Measurements from ENCODE around the gene ALDH1L1.

The ALDH1L1 gene

GRCh38 chr3:126109880-126110235 lies 70.5 kb downstream of the ALDH1L1 start:
- Histone ChIP-seq H3K9me3 (ENCODE audit: control insufficient read depth, low read length) (no peaks in the 10 kb centered on the region), H3K9ac (ENCODE audit: low read length) (no peak overlapping the region), H3K4me3 (ENCODE audit: low read length) (no peak overlapping the region), H3K27me3 (ENCODE audit: control insufficient read depth, insufficient read depth, low read length) (no peaks in the 10 kb centered on the region), H3K36me3 (ENCODE audit: control insufficient read depth, insufficient read depth, low read length) (no peaks in the 10 kb centered on the region), H3K4me1 (ENCODE audit: control insufficient read depth, insufficient read depth, low read length) (no peaks in the 10 kb centered on the region)

GRCh38 chr3:126109146-126109879 lies 71.1 kb downstream of the ALDH1L1 start:
- H3K4me3 ChIP-seq (ENCODE audit: low read length) = no peak overlapping the region
- no peaks in the 10 kb centered on the region for H3K4me1 ChIP-seq (ENCODE audit: control insufficient read depth, insufficient read depth, low read length)
- no peak overlapping the region for H3K9ac ChIP-seq (ENCODE audit: low read length)
- H3K27me3 ChIP-seq (ENCODE audit: control insufficient read depth, insufficient read depth, low read length) = no peaks in the 10 kb centered on the region
- no peaks in the 10 kb centered on the region for H3K9me3 ChIP-seq (ENCODE audit: control insufficient read depth, low read length)
- H3K36me3 ChIP-seq (ENCODE audit: control insufficient read depth, insufficient read depth, low read length) = no peaks in the 10 kb centered on the region

- no peak overlapping the region for H3K9ac ChIP-seq (ENCODE audit: low read length)
- no peak overlapping the region for H3K4me3 ChIP-seq (ENCODE audit: low read length)
- H3K4me1 ChIP-seq (ENCODE audit: control insufficient read depth, insufficient read depth, low read length) = no peaks in the 10 kb centered on the region
- no peaks in the 10 kb centered on the region for H3K27me3 ChIP-seq (ENCODE audit: control insufficient read depth, insufficient read depth, low read length)
- H3K9me3 ChIP-seq (ENCODE audit: control insufficient read depth, low read length) = no peaks in the 10 kb centered on the region
- no peaks in the 10 kb centered on the region for H3K36me3 ChIP-seq (ENCODE audit: control insufficient read depth, insufficient read depth, low read length)
These were observed 71.7 kb downstream of the ALDH1L1 start for GRCh38 chr3:126108676-126109050.

GRCh38 chr3:126107957-126108675 lies 72.3 kb downstream of the ALDH1L1 start:
- no peaks in the 10 kb centered on the region for H3K36me3 ChIP-seq (ENCODE audit: control insufficient read depth, insufficient read depth, low read length)
- H3K9ac ChIP-seq (ENCODE audit: low read length) = no peak overlapping the region
- H3K4me1 ChIP-seq (ENCODE audit: control insufficient read depth, insufficient read depth, low read length) = no peaks in the 10 kb centered on the region
- no peaks in the 10 kb centered on the region for H3K27me3 ChIP-seq (ENCODE audit: control insufficient read depth, insufficient read depth, low read length)
- no peaks in the 10 kb centered on the region for H3K9me3 ChIP-seq (ENCODE audit: control insufficient read depth, low read length)
- no peak overlapping the region for H3K4me3 ChIP-seq (ENCODE audit: low read length)

DNA sequence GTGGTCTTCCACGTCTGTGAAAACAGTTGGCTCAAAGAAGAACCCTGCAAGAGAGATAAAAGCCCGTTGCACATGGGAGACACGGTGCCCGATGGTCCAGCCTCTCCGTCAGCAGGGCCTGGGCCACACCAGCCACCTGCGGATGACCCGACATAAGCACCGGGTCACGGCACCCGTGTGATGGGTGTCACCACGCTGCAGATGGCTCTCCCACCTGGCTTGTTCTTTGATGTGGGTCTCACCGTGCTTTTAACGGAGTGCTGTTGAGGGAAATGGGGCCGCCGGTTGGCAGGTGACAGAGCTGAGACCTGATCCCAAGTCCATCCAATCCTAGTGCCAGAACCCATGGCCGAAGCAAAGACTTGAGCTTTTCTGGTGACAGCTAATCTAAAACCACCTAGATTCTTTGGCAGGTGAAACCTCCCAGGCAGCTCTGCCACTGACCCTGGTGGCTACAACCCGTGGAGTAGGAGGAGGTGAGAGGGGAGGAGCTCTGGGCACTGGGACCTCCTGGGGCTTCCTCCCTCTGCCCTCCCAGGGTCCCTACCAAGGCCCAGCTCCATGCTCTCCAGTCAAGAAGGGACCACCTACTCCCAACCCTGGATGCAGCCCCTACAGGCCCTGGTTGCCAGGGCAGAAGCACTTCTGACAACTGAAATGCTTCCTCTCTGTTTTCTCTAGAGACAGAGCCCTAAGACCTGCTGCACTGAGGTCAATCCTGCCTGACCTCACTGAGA lies 73.0 kb downstream of the ALDH1L1 start:
- Histone ChIP-seq H3K4me3 (ENCODE audit: low read length) (no peak overlapping the region), H3K4me1 (ENCODE audit: control insufficient read depth, insufficient read depth, low read length) (no peaks in the 10 kb centered on the region), H3K36me3 (ENCODE audit: control insufficient read depth, insufficient read depth, low read length) (no peaks in the 10 kb centered on the region), H3K27me3 (ENCODE audit: control insufficient read depth, insufficient read depth, low read length) (no peaks in the 10 kb centered on the region), H3K9ac (ENCODE audit: low read length) (no peak overlapping the region), H3K9me3 (ENCODE audit: control insufficient read depth, low read length) (no peaks in the 10 kb centered on the region)

DNA sequence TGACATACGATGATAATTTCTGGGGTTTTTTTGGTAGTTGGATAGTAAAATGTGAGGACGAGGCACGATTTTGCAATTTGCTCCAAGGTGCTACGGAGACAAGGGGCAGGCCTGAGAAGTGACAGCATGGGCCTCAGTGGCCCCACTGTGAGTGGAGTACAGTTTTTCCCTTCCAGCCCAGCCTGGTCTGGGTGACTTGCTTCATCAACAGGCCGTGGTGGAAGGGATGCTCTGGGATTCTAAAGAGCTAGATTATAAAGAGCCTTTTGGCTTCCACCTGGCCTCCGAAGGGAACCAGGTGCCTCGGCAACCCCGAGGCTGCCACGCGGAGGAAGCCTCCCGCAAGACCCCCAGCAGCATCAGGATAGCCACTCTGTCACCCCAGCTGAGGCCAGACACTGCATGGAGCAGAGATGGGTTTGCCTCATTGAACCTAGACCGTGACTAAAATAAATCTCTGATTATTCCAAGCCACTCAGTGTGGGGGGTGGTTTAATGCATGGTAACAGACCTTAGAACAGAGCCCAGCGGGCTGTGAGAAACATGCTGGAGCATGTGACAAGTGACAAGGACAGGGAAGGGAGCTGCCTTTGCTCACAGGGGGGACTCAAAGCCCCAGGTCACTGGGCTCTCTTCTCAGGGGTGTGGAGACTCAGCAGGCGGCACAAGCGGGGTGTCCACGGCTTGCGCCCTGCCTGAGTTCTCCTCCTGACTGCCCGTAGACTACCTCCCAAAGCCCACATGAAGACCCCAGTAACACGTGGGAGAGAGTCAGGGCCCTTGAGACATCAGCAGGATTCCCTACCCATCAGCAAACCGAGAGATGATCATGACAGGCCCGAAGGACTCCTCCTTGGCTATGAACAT lies 73.8 kb downstream of the ALDH1L1 start:
- H3K4me1 ChIP-seq (ENCODE audit: control insufficient read depth, insufficient read depth, low read length) = no peaks in the 10 kb centered on the region
- H3K9me3 ChIP-seq (ENCODE audit: control insufficient read depth, low read length) = no peaks in the 10 kb centered on the region
- H3K27me3 ChIP-seq (ENCODE audit: control insufficient read depth, insufficient read depth, low read length) = no peaks in the 10 kb centered on the region
- H3K9ac ChIP-seq (ENCODE audit: low read length) = no peak overlapping the region
- no peak overlapping the region for H3K4me3 ChIP-seq (ENCODE audit: low read length)
- H3K36me3 ChIP-seq (ENCODE audit: control insufficient read depth, insufficient read depth, low read length) = no peaks in the 10 kb centered on the region

DNA sequence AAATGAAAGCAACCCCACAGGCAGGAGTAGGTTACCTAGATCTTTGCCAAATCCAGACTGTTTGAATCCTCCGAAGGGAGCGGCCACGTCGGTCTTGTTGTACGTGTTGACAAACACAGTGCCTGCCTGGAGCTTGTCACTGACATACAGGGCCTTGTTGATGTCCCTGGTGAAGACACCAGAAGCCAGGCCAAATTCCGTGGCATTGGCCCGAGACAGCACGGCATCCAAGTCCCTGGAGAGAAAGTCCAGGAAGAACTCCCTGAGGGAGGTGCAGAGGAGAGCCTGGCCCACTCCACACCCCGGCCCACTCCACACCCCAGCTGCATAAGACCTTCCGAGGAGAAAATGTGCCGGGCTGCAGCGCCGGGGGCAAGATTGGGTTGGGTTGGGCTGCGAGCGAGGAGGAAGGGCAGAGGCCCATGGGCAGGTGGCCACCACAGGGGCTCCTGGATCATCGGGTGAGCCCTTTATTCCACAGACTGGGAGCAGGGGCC lies 74.6 kb downstream of the ALDH1L1 start:
- Histone ChIP-seq H3K4me3 (ENCODE audit: low read length) (no peak overlapping the region), H3K36me3 (ENCODE audit: control insufficient read depth, insufficient read depth, low read length) (no peaks in the 10 kb centered on the region), H3K9me3 (ENCODE audit: control insufficient read depth, low read length) (no peaks in the 10 kb centered on the region), H3K9ac (ENCODE audit: low read length) (no peak overlapping the region), H3K4me1 (ENCODE audit: control insufficient read depth, insufficient read depth, low read length) (no peaks in the 10 kb centered on the region), H3K27me3 (ENCODE audit: control insufficient read depth, insufficient read depth, low read length) (no peaks in the 10 kb centered on the region)

DNA sequence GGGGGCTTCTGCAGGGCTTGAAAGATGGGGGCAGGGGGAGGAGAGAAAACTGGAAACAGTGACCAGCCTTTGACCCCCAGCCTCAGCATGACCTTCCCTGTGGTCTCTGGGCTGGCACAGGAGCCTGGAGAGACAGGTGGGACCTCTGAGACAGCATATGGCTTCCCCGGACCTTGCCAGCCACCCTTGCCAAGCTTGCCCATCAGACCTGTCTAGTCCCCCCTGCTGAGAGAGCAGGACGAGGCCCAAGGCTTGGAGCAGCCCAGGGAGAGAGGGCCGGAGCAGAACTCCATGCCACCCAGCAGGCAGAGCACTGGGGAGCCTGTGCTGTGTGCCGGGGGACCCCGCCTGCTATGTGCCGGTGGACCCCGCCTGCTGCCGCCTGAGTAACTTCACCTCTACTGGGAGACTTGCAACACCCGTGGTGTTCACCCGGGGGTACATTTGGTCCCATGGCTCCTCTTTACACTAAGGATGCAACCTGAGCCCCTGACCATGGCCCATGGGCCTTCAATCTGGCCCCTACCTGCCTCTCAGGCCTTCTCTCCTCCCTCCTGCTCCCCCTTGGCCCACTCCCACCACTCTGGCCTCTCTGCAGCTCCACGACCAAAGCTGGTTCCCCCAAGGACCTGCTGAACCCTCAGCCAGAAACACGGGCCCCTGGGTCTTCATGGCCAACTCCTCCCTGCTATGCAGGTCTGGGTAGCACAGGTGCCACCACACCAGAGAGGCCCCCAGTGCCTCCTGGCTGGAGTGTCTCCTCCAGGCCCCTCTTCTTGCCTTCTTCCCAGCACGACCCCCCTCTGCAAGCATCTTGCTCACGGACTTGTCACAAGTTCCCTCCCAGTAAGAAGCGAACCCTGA lies 75.4 kb downstream of the ALDH1L1 start:
- Histone ChIP-seq H3K9me3 (ENCODE audit: control insufficient read depth, low read length) (no peaks in the 10 kb centered on the region), H3K9ac (ENCODE audit: low read length) (no peak overlapping the region), H3K4me1 (ENCODE audit: control insufficient read depth, insufficient read depth, low read length) (no peaks in the 10 kb centered on the region), H3K27me3 (ENCODE audit: control insufficient read depth, insufficient read depth, low read length) (no peaks in the 10 kb centered on the region), H3K4me3 (ENCODE audit: low read length) (no peak overlapping the region), H3K36me3 (ENCODE audit: control insufficient read depth, insufficient read depth, low read length) (no peaks in the 10 kb centered on the region)

DNA sequence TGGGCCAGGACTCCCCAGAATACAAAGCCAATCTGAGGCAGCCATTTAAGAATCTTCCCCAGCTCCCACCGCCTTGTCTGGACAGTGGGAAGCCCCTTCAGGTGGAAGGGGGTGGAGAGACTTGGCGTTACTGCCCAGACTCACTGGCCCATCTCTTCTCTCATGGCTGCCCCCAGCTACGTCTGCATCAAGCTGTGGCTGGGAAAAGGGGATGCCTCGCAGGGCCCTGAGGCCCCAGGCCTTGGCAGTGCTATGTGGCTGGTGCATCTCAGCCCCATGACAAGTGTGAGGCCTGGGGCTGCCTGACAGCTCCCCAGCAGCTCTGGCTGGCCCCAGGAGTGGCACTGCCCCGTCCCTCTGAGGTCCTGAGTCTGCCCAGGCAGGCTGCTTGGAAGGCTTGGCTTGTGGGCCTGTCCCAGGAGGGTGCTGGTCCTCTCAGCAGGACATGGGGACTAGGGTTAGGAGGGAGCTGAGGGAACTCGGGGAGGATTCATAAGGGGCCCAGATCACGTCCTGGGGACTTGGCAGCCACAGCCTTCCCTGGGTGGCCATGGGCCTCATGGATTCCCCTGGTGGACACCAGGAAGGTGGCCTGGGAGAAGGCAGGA lies 76.3 kb downstream of the ALDH1L1 start:
- Histone ChIP-seq H3K4me3 (ENCODE audit: low read length) (no peak overlapping the region), H3K9me3 (ENCODE audit: control insufficient read depth, low read length) (no peaks in the 10 kb centered on the region), H3K9ac (ENCODE audit: low read length) (no peak overlapping the region), H3K36me3 (ENCODE audit: control insufficient read depth, insufficient read depth, low read length) (no peaks in the 10 kb centered on the region), H3K4me1 (ENCODE audit: control insufficient read depth, insufficient read depth, low read length) (no peaks in the 10 kb centered on the region), H3K27me3 (ENCODE audit: control insufficient read depth, insufficient read depth, low read length) (no peaks in the 10 kb centered on the region)

- no peaks in the 10 kb centered on the region for H3K9me3 ChIP-seq (ENCODE audit: control insufficient read depth, low read length)
- no peaks in the 10 kb centered on the region for H3K4me1 ChIP-seq (ENCODE audit: control insufficient read depth, insufficient read depth, low read length)
- no peaks in the 10 kb centered on the region for H3K36me3 ChIP-seq (ENCODE audit: control insufficient read depth, insufficient read depth, low read length)
- no peak overlapping the region for H3K4me3 ChIP-seq (ENCODE audit: low read length)
- no peak overlapping the region for H3K9ac ChIP-seq (ENCODE audit: low read length)
- no peaks in the 10 kb centered on the region for H3K27me3 ChIP-seq (ENCODE audit: control insufficient read depth, insufficient read depth, low read length)
These were observed 77.0 kb downstream of the ALDH1L1 start for GRCh38 chr3:126103121-126104027.

Data from mucosa of stomach (tissue), 1 donor.